Measurements from ENCODE around the gene TTC12.

- TF ChIP-seq ZKSCAN3 (CRISPR knock-in tag; IDR thresholded peaks at IDR 0.05) (no peak), KLF10 (CRISPR knock-in tag; IDR thresholded peaks at IDR 0.05) (no peak)
Observed at GRCh38 chr11:113382121-113382520, 67.7 kb downstream of the TTC12 start.
